Mesendoderm (in vitro differentiated cells): Measurements from ENCODE around the gene DSP.
A peak's percentile ranks its signal among the peaks of the same experiment; 100 is the strongest.

Source experiments
- DNase-seq: peaks from one replicate; pipeline ENCODE4 v3.0.0; 2013
- H2AK5ac ChIP-seq: 2 replicates; pipeline ENCODE4 v1.6.1; 2013; ENCODE audit warnings: low read length, inconsistent platforms
- H2BK120ac ChIP-seq: 2 replicates; pipeline ENCODE4 v1.6.1; 2013; ENCODE audit warnings: low read depth, mild to moderate bottlenecking, low read length, moderate library complexity, mixed read lengths
- H2BK15ac ChIP-seq: replicated peaks from 2 replicates; pipeline ENCODE4 v1.6.1; 2013; ENCODE audit warnings: low read depth, mild to moderate bottlenecking, moderate library complexity
- H2BK5ac ChIP-seq: 2 replicates; pipeline ENCODE4 v1.6.1; 2013; ENCODE audit warnings: low read length, inconsistent platforms
- H3K18ac ChIP-seq: 2 replicates; pipeline ENCODE4 v1.6.1; 2013; ENCODE audit warnings: mild to moderate bottlenecking, low read length, mixed read lengths
- H3K23ac ChIP-seq: one replicate; pipeline ENCODE4 v1.6.1; 2013; ENCODE audit warnings: low read length
- H3K27ac ChIP-seq: 2 replicates; pipeline ENCODE4 v1.5.1; 2013; ENCODE audit warnings: low read depth, mild to moderate bottlenecking, inconsistent platforms, low read length, moderate library complexity
- H3K27me3 ChIP-seq: 2 replicates; pipeline ENCODE4 v1.6.1; 2013; ENCODE audit warnings: low read length, control low read depth, mild to moderate bottlenecking, inconsistent platforms; ENCODE audit not compliant: insufficient read depth, poor library complexity
- H3K36me3 ChIP-seq: 2 replicates; pipeline ENCODE4 v1.6.1; 2013; ENCODE audit warnings: low read length, inconsistent platforms; ENCODE audit not compliant: control insufficient read depth, insufficient read depth
- H3K4ac ChIP-seq: one replicate; pipeline ENCODE4 v1.6.1; 2013; ENCODE audit warnings: low read depth, mild to moderate bottlenecking, low read length, moderate library complexity
- H3K4me1 ChIP-seq: 2 replicates; pipeline ENCODE4 v1.6.1; 2013; ENCODE audit warnings: low read depth, low read length, inconsistent platforms; ENCODE audit not compliant: control insufficient read depth
- H3K4me2 ChIP-seq: 2 replicates; pipeline ENCODE4 v1.6.1; 2013; ENCODE audit warnings: low read length
- H3K4me3 ChIP-seq: 2 replicates; pipeline ENCODE4 v1.5.1; 2013; ENCODE audit warnings: mild to moderate bottlenecking, low read length
- H3K56ac ChIP-seq: one replicate; pipeline ENCODE4 v1.6.1; 2013; ENCODE audit warnings: low read length
- H3K79me1 ChIP-seq: 2 replicates; pipeline ENCODE4 v1.6.1; 2013; ENCODE audit warnings: low read length, inconsistent platforms
- H3K79me2 ChIP-seq: 2 replicates; pipeline ENCODE4 v1.6.1; 2013; ENCODE audit warnings: mild to moderate bottlenecking, low read length; ENCODE audit not compliant: control insufficient read depth, insufficient read depth
- H3K9ac ChIP-seq: 2 replicates; pipeline ENCODE4 v1.6.1; 2013; ENCODE audit warnings: low read length, inconsistent platforms
- H4K5ac ChIP-seq: one replicate; pipeline ENCODE4 v1.6.1; 2013; ENCODE audit warnings: low read length
- H4K8ac ChIP-seq: one replicate; pipeline ENCODE4 v1.6.1; 2013; ENCODE audit warnings: low read depth, mild to moderate bottlenecking, control low read depth, low read length, moderate library complexity
- WGBS: extraction: QIAGEN DNeasy Blood & Tissue Kit; methylation state at CpG from one replicate; pipeline ENCODE4 v1.1.7; 2013; ENCODE audit warnings: low lambda C conversion rate, missing lambda C conversion rate; ENCODE audit not compliant: insufficient coverage; ENCODE audit errors: extremely low coverage; 5-methylcytosine and 5-hydroxymethylcytosine counted together

The DSP gene

DNA sequence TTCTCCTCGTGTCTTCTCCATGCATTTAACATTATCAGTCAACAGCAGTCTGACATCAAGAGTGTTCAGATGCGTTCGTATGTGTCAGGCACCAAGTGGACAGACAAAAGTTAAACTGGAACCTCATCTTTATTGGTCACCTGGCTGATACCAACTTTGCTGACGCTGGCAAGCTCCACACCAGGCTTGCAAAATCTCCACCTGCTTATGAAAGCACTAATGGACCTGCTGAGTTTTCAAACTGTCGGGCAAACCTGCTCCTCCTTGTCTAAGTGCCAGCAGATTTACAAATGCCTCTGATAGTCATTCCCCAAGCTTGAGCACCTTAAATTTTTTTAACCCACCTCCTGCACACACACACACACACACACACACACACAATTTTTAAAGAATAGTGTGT lies 27.9 kb upstream of the DSP start:
- H3K56ac ChIP-seq: no peak overlapping the region
- no peak overlapping the region for H2BK5ac ChIP-seq
- WGBS: no CpG with 5 or more reads among the region's 5 CpGs
- no peaks in the 10 kb centered on the region for H3K36me3 ChIP-seq
- no peak overlapping the region for H3K4me3 ChIP-seq
- no peaks in the 10 kb centered on the region for H3K79me2 ChIP-seq
- H3K4me2 ChIP-seq: no peak overlapping the region
- H3K9ac ChIP-seq: no peak overlapping the region
- H4K8ac ChIP-seq: no peak overlapping the region
- H2AK5ac ChIP-seq: no peak overlapping the region
- no peak overlapping the region for H3K18ac ChIP-seq
- no peak for DNase-seq
- H3K79me1 ChIP-seq: no peaks in the 10 kb centered on the region
- H2BK15ac ChIP-seq: no peak overlapping the region
- H3K27me3 ChIP-seq: no peaks in the 10 kb centered on the region
- H3K27ac ChIP-seq: no peak overlapping the region
- no peak overlapping the region for H3K23ac ChIP-seq
- H3K4ac ChIP-seq: no peak overlapping the region
- no peak overlapping the region for H4K5ac ChIP-seq
- H3K4me1 ChIP-seq: no peaks in the 10 kb centered on the region
- no peak overlapping the region for H2BK120ac ChIP-seq

DNA sequence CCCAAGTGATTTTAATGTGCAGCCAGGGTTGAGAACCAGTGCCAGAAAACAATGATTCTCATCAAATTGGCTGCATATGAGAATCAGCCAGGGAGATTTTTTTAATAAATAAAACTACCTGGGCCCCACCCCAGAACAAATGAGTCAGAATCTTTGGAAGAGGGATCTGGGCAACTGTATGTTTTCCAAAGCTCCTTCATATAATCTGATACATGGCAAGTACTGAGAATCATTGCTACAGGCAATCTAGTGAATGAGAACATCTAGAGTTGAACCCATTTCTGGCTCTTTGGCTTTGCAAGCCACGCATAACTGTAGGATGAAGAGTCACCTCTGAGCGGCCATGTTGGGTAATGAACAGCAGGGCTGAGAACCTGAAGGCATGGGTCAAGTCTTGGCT lies 26.1 kb upstream of the DSP start:
- H3K79me2 ChIP-seq: no peaks in the 10 kb centered on the region
- DNase-seq: no peak
- WGBS: no CpG with 5 or more reads among the region's 2 CpGs
- H3K18ac ChIP-seq: no peak overlapping the region
- no peak overlapping the region for H3K27ac ChIP-seq
- no peaks in the 10 kb centered on the region for H3K4me1 ChIP-seq
- H3K23ac ChIP-seq: no peak overlapping the region
- H4K8ac ChIP-seq: no peak overlapping the region
- H3K9ac ChIP-seq: no peak overlapping the region
- no peak overlapping the region for H2BK5ac ChIP-seq
- no peak overlapping the region for H3K4me3 ChIP-seq
- no peak overlapping the region for H2AK5ac ChIP-seq
- H3K56ac ChIP-seq: no peak overlapping the region
- H3K27me3 ChIP-seq: no peaks in the 10 kb centered on the region
- H3K4me2 ChIP-seq: no peak overlapping the region
- no peak overlapping the region for H2BK120ac ChIP-seq
- H3K36me3 ChIP-seq: no peaks in the 10 kb centered on the region
- no peak overlapping the region for H2BK15ac ChIP-seq
- H4K5ac ChIP-seq: no peak overlapping the region
- H3K4ac ChIP-seq: no peak overlapping the region
- no peaks in the 10 kb centered on the region for H3K79me1 ChIP-seq

DNA sequence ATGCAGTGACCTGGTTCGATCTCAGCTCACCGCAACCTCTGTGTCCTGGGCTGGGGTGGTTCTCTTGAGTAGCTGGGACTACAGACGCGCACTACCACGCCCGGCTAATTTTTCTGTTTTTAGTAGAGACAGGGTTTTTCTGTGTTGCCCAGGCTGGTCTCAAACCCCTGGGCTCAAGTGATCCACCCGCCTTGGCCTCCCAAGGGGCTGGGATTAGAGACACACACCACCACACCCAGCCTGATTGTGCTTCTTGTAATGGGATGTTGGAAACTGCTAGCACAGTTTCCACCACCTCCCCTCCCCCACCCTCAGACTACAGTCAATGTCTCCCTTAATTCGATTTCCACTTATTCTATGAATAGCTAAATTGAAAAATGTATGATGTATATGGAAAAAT lies 22.6 kb upstream of the DSP start:
- WGBS: no CpG with 5 or more reads among the region's 8 CpGs

DNA sequence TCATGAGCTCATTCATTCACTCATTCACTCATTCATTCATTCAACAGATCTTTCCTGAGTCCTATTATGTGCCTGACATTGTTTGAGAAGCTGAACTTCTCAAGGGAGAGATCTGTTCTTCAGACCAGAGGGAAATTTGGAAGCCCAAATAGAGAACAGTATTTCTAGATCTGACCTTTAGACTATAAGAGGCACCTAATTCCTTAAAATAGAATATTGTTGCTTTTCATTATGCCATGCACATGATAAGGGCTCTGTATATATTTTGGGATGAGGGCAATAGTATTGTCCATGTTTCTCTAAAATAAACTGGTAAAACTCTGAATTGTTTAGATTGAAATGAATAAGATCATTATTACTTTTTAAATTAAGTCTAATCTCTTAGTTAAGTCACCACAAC lies 18.6 kb upstream of the DSP start:
- no peak overlapping the region for H3K18ac ChIP-seq
- H2BK5ac ChIP-seq: no peak overlapping the region
- no peaks in the 10 kb centered on the region for H3K27me3 ChIP-seq
- H3K4me3 ChIP-seq: no peak overlapping the region
- DNase-seq: no peak
- no peaks in the 10 kb centered on the region for H3K79me1 ChIP-seq
- no peak overlapping the region for H3K9ac ChIP-seq
- peaks cover 2% of the 10 kb centered on the region for H3K4me1 ChIP-seq
- no peak overlapping the region for H3K4me2 ChIP-seq
- no peak overlapping the region for H2BK120ac ChIP-seq
- H3K4ac ChIP-seq: no peak overlapping the region
- no peaks in the 10 kb centered on the region for H3K36me3 ChIP-seq
- H3K56ac ChIP-seq: no peak overlapping the region
- H3K23ac ChIP-seq: no peak overlapping the region
- no peak overlapping the region for H3K27ac ChIP-seq
- H3K79me2 ChIP-seq: no peaks in the 10 kb centered on the region
- no peak overlapping the region for H4K5ac ChIP-seq
- no peak overlapping the region for H2BK15ac ChIP-seq
- H4K8ac ChIP-seq: no peak overlapping the region
- H2AK5ac ChIP-seq: no peak overlapping the region

More for the DNA sequence above, 22.6 kb upstream of the DSP start:
- Histone ChIP-seq H3K4me3 (no peak overlapping the region), H2BK5ac (no peak overlapping the region), H3K56ac (no peak overlapping the region), H4K8ac (no peak overlapping the region), H3K4me2 (no peak overlapping the region), H3K36me3 (no peaks in the 10 kb centered on the region), H3K79me2 (no peaks in the 10 kb centered on the region), H2AK5ac (no peak overlapping the region), H2BK15ac (no peak overlapping the region), H3K18ac (no peak overlapping the region), H3K4ac (no peak overlapping the region), H3K27ac (no peak overlapping the region), H2BK120ac (no peak overlapping the region), H3K4me1 (no peaks in the 10 kb centered on the region), H3K79me1 (no peaks in the 10 kb centered on the region), H3K9ac (no peak overlapping the region), H3K23ac (no peak overlapping the region), H3K27me3 (no peaks in the 10 kb centered on the region), H4K5ac (no peak overlapping the region)
- DNase-seq: no peak

DNA sequence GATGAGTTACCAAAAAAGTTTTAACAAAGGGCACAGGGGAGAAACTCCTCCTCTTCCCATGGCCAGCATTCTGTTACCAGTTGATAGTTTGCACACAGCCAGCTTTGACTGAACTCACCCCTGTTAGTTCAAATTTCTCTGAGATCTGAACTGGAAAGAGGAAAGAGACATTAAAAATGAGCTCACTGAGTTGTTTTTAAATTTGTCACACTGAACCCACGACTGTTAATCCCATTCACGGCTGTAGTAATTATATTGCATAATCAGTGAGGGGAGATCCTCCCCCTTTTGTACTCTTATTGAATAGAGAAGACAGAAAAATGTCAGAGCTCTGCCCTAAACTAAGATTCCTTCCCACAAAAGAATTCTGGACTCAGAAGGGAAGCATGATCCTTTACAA lies 17.5 kb upstream of the DSP start:
- Histone ChIP-seq H2AK5ac (no peak overlapping the region), H4K8ac (no peak overlapping the region), H3K4me3 (no peak overlapping the region), H3K79me2 (no peaks in the 10 kb centered on the region), H3K27ac (no peak overlapping the region), H3K56ac (no peak overlapping the region), H2BK15ac (no peak overlapping the region), H3K4me1 (peaks cover 2% of the 10 kb centered on the region), H4K5ac (no peak overlapping the region), H3K36me3 (no peaks in the 10 kb centered on the region), H3K4me2 (no peak overlapping the region), H3K9ac (no peak overlapping the region), H3K18ac (no peak overlapping the region), H3K79me1 (no peaks in the 10 kb centered on the region), H3K23ac (no peak overlapping the region), H2BK120ac (no peak overlapping the region), H2BK5ac (no peak overlapping the region), H3K27me3 (no peaks in the 10 kb centered on the region), H3K4ac (no peak overlapping the region)
- DNase-seq: no peak
- no CpG with 5 or more reads among the region's 2 CpGs for WGBS

DNA sequence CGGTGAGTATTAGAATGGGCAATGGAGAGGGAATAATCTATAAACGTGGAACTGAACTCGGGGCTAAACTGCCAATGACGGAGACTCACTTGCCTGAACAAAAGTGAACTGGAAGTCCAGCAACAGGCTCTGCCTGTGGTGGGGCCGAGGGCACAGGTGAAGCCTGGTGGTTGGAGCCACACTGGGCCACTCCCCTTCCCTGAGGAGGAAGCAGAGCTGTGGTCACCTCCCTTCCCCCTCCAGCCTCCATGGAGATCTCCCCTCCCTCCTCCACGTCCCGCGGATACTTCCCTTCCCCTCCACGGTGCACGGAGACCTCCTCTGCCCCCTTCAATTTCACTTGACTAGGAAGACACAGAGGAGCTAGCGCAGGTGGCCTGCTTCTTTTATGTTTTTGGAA lies 14.7 kb upstream of the DSP start:
- Histone ChIP-seq H3K27ac (no peak overlapping the region), H3K23ac (no peak overlapping the region), H3K4me1 (peaks cover 2% of the 10 kb centered on the region), H3K18ac (no peak overlapping the region), H2AK5ac (no peak overlapping the region), H3K9ac (no peak overlapping the region), H2BK5ac (no peak overlapping the region), H4K5ac (no peak overlapping the region), H3K56ac (peak overlapping the region; percentile 71), H3K36me3 (no peaks in the 10 kb centered on the region), H3K4me2 (no peak overlapping the region), H3K4me3 (no peak overlapping the region), H2BK120ac (no peak overlapping the region), H4K8ac (no peak overlapping the region), H2BK15ac (no peak overlapping the region), H3K4ac (no peak overlapping the region), H3K79me2 (no peaks in the 10 kb centered on the region), H3K79me1 (no peaks in the 10 kb centered on the region), H3K27me3 (no peaks in the 10 kb centered on the region)
- no CpG with 5 or more reads among the region's 11 CpGs for WGBS
- no peak for DNase-seq
